Cortex of kidney (tissue), 1 donor: ENCODE measurements around the gene CEP85.
"Not testable (repeated sequence)": the region's sequence is repeated elsewhere in the genome, so short reads cannot be mapped to it uniquely, and the experiment has no call there.

Experiments used
- DNase-seq: peaks from one replicate; lab custom pipeline; 2025; lab: John Stamatoyannopoulos, UW

The CEP85 gene

GRCh38 chr1:26225033-26225831, 8.8 kb upstream of the CEP85 start:
- peak; percentile 50 for DNase-seq

- DNase-seq: not testable (repeated sequence)
Observed at GRCh38 chr1:26230682-26231081, 3.3 kb upstream of the CEP85 start.

GRCh38 chr1:26234644-26235370, 807 bp downstream of the CEP85 start:
- no peak for DNase-seq

GRCh38 chr1:26237230-26237966, 3.4 kb downstream of the CEP85 start:
- DNase-seq: no peak

GRCh38 chr1:26239936-26240335, 5.9 kb downstream of the CEP85 start:
- no peak for DNase-seq

- DNase-seq: no peak
Observed at GRCh38 chr1:26252718-26253117, 18.7 kb downstream of the CEP85 start.

GRCh38 chr1:26254404-26254803, 20.4 kb downstream of the CEP85 start:
- no peak for DNase-seq

- DNase-seq: no peak
Observed at GRCh38 chr1:26257222-26257621, 23.2 kb downstream of the CEP85 start.

GRCh38 chr1:26259005-26259404, 25.0 kb downstream of the CEP85 start:
- no peak for DNase-seq

- DNase-seq: no peak
Observed at GRCh38 chr1:26259578-26259977, 25.6 kb downstream of the CEP85 start.

- DNase-seq: no peak
Observed at GRCh38 chr1:26263212-26263611, 29.2 kb downstream of the CEP85 start.

GRCh38 chr1:26265405-26265804, 31.4 kb downstream of the CEP85 start:
- DNase-seq: no peak

- no peak for DNase-seq
Observed at GRCh38 chr1:26268290-26269197, 34.5 kb downstream of the CEP85 start.

GRCh38 chr1:26269198-26269550, 35.2 kb downstream of the CEP85 start:
- no peak for DNase-seq

GRCh38 chr1:26274801-26275425, 40.9 kb downstream of the CEP85 start:
- DNase-seq: no peak

GRCh38 chr1:26275580-26276431, 41.8 kb downstream of the CEP85 start:
- no peak for DNase-seq

GRCh38 chr1:26276432-26276838, 42.4 kb downstream of the CEP85 start:
- no peak for DNase-seq

GRCh38 chr1:26277261-26277661, 43.3 kb downstream of the CEP85 start:
- no peak for DNase-seq

- no peak for DNase-seq
Observed at GRCh38 chr1:26277719-26278118, 43.7 kb downstream of the CEP85 start.

- DNase-seq: no peak
Observed at GRCh38 chr1:26278303-26278702, 44.3 kb downstream of the CEP85 start.
